Right lobe of liver (tissue), 4 donors: Measurements from ENCODE around the gene PITPNC1.

Experiments
- CTCF ChIP-seq, 4 donors: fragments of 200-600 bp in 3 of 4; fragments of 450-650 bp in 1 of 4; IDR thresholded peaks; one replicate each; pipeline versions ENCODE4 v1.5.1 to v1.8.0; 2016 to 2022; ENCODE audit warnings: antibody characterized with exemption in 4 of 4, mild to moderate bottlenecking in 2 of 4
- POLR2A ChIP-seq: fragments of 450-650 bp; IDR thresholded peaks from one replicate; pipeline ENCODE4 v1.6.1; 2017; ENCODE audit warnings: antibody characterized with exemption, mild to moderate bottlenecking
- donor health status: DM: no; HTN: no; CAD: no.
- donor health status: DM: no; HTN: no; CAD: no.
- donor health status: DM: no; HTN: yes; CAD: no.

- no peak for TF ChIP-seq CTCF (IDR thresholded peaks at IDR 0.05)
- TF ChIP-seq POLR2A, result no peak
Observed at GRCh38 chr17:67606471-67606870, 229.4 kb downstream of the PITPNC1 start.
